ENCODE data around the gene CACNA1E. TPM values are rescaled to one million over a fixed set of nuclear protein-coding genes. Genes with fewer than 3 reads are reported as not detected.

CACNA1E gene
- total RNA-seq, 1 experiment from 2014 or later: not detected

DNA sequence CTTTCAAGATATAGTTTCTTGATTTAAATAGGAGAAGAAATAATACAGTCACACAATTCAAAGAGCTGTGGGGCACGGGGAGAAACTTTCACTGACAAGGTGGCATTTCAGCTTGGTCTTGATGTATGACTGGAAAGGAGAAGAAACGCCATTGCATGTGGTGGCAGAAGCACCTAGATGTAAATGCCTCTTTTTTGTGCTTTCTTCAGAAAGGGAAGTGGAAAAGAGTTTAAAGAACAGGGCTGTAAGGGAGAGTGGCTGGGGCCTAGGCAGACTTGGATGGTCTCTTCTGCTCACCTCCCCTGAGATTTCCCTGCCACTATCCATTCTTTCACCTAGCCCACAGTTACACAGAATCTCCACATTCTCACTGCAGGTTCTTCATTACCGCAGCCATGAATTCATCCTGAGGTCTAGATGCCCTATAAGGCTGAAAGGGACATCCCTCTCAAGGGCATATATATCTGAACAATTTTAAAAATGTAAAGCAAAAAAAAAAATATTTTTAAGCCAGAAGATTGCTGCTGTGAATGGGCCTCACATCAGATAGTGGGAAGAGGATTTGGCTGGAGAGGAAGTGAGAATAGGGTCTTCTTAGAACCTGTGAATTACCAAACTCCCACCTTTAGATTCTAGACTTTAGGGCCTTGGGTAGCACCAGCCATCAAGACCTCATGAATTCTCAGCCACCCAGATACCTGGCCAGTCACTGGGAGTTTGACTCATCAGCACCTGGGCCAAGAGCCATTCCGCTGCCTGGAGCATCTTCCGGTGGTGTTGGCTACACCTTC, 23.4 kb downstream of the CACNA1E start:
- DNase-seq (ENCODE audit: low spot score): no peak
- intact Hi-C loops (cut with micrococcal nuclease; ENCODE audit: unreplicated experiment): no loop called here
- no peak for TF ChIP-seq EZH2 (IDR thresholded peaks at IDR 0.05; ENCODE audit: borderline replicate concordance, low read depth, low read length, poor library complexity, severe bottlenecking)
- TF ChIP-seq, protein P1, sequence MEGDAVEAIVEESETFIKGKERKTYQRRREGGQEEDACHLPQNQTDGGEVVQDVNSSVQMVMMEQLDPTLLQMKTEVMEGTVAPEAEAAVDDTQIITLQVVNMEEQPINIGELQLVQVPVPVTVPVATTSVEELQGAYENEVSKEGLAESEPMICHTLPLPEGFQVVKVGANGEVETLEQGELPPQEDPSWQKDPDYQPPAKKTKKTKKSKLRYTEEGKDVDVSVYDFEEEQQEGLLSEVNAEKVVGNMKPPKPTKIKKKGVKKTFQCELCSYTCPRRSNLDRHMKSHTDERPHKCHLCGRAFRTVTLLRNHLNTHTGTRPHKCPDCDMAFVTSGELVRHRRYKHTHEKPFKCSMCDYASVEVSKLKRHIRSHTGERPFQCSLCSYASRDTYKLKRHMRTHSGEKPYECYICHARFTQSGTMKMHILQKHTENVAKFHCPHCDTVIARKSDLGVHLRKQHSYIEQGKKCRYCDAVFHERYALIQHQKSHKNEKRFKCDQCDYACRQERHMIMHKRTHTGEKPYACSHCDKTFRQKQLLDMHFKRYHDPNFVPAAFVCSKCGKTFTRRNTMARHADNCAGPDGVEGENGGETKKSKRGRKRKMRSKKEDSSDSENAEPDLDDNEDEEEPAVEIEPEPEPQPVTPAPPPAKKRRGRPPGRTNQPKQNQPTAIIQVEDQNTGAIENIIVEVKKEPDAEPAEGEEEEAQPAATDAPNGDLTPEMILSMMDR (conservative IDR thresholded peaks at IDR 0.05; ENCODE audit: low read depth, low read length): no peak
- no peak overlapping the region for H3K27ac ChIP-seq (ENCODE audit: low read depth, low read length, poor library complexity, severe bottlenecking)
- H3K36me3 ChIP-seq (ENCODE audit: insufficient read depth, low read length, poor library complexity, severe bottlenecking): no peaks in the 10 kb centered on the region
- CTCF ChIA-PET: no interaction called here
- H3K27me3 ChIP-seq (replicated peaks; ENCODE audit: insufficient read depth, low read depth, low read length, poor library complexity): peaks cover 2% of the 10 kb centered on the region
- POLR2A ChIA-PET (ENCODE audit: low non-redundant PET): no interaction called here
- no peaks in the 10 kb centered on the region for H3K9me3 ChIP-seq (ENCODE audit: low read depth, low read length, poor library complexity, severe bottlenecking)
- H3K4me3 ChIP-seq (ENCODE audit: low read depth, low read length, poor library complexity, severe bottlenecking): no peak overlapping the region
- no TSS peak for BruUV-seq (replicated peaks)
- no peaks in the 10 kb centered on the region for H3K4me1 ChIP-seq (ENCODE audit: insufficient read depth, low read length, poor library complexity, severe bottlenecking)

DNA sequence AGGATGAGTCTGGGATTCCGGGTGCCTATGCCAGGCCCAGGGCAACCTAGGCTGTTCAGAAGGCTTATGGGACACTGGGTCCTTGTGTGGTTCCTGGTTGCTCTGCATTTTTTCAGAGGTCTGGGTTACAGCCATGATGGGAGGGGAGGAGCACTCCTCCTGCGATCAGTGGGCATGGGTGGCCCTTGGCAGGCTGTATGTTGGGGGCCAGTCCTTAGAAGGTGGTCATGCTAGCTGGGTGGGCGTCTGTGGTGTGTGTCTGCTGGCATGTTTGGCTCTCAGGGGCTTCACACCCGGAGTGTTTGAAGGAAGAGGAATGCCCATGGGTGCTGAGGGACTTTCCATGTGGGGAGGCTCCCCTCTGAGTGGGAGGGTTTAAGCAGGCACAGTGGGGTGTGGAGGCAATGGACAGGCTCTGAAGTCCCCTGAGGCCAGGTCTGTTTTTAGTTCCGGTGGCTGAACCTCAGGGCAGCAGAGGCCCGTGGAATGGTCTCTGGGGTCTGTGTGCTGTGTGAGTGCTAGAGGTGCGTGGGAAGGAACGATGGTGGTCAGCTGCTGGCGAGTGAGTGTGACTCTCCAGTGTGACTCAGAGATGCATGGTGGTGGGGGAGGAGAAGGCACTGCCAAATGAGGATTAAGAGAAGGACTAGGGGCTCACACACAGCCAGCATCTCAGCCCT, 25.3 kb downstream of the CACNA1E start:
- Histone ChIP-seq H3K4me1 (ENCODE audit: insufficient read depth, low read length, poor library complexity, severe bottlenecking) (no peaks in the 10 kb centered on the region), H3K27me3 (replicated peaks; ENCODE audit: insufficient read depth, low read depth, low read length, poor library complexity) (peaks cover 3% of the 10 kb centered on the region), H3K4me3 (ENCODE audit: low read depth, low read length, poor library complexity, severe bottlenecking) (no peak overlapping the region), H3K36me3 (ENCODE audit: insufficient read depth, low read length, poor library complexity, severe bottlenecking) (no peaks in the 10 kb centered on the region), H3K9me3 (ENCODE audit: low read depth, low read length, poor library complexity, severe bottlenecking) (no peaks in the 10 kb centered on the region), H3K27ac (ENCODE audit: low read depth, low read length, poor library complexity, severe bottlenecking) (no peak overlapping the region)
- CTCF ChIA-PET: no interaction called here
- intact Hi-C loops (cut with micrococcal nuclease; ENCODE audit: unreplicated experiment): no loop called here
- DNase-seq (ENCODE audit: low spot score): no peak
- no TSS peak for BruUV-seq (replicated peaks)
- POLR2A ChIA-PET (ENCODE audit: low non-redundant PET): no interaction called here
- TF ChIP-seq, protein P1 (conservative IDR thresholded peaks at IDR 0.05; ENCODE audit: low read depth, low read length): no peak
- TF ChIP-seq EZH2 (IDR thresholded peaks at IDR 0.05; ENCODE audit: borderline replicate concordance, low read depth, low read length, poor library complexity, severe bottlenecking): no peak

DNA sequence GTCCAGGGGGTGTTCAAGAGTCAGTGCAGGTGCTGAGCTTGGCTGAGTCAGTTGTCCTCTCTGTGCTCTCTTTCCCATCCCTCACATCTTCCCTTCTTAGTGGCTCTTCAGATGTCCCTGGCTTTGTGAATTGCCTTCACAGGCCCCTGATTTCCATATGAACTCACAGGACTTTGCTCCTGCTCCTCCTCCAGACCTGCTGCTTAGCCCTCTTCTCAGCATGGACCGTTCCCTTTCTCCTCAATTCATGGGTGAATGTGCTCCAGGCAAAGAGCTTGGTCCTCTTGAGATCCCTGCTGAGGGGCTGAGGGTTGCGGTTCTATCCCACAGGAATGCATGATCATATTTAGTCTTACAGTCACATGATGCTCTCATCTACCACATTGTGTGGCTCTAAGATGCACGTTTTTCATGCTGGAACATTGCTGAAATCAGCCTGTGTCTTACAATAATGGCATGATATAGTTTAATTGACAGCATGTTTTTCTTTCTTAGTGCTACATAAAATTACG, 30.5 kb downstream of the CACNA1E start:
- intact Hi-C loops (cut with micrococcal nuclease; ENCODE audit: unreplicated experiment): no loop called here
- peaks cover 6% of the 10 kb centered on the region for H3K27me3 ChIP-seq (replicated peaks; ENCODE audit: insufficient read depth, low read depth, low read length, poor library complexity)
- DNase-seq (ENCODE audit: low spot score): no peak
- no peaks in the 10 kb centered on the region for H3K36me3 ChIP-seq (ENCODE audit: insufficient read depth, low read length, poor library complexity, severe bottlenecking)
- no peak overlapping the region for H3K4me3 ChIP-seq (ENCODE audit: low read depth, low read length, poor library complexity, severe bottlenecking)
- BruUV-seq (replicated peaks): no TSS peak
- H3K27ac ChIP-seq (ENCODE audit: low read depth, low read length, poor library complexity, severe bottlenecking): no peak overlapping the region
- TF ChIP-seq EZH2 (IDR thresholded peaks at IDR 0.05; ENCODE audit: borderline replicate concordance, low read depth, low read length, poor library complexity, severe bottlenecking): no peak
- TF ChIP-seq, protein P1 (conservative IDR thresholded peaks at IDR 0.05; ENCODE audit: low read depth, low read length): no peak
- ChIA-PET POLR2A (ENCODE audit: low non-redundant PET) (no interaction called here), CTCF (no interaction called here)
- no peaks in the 10 kb centered on the region for H3K9me3 ChIP-seq (ENCODE audit: low read depth, low read length, poor library complexity, severe bottlenecking)
- H3K4me1 ChIP-seq (ENCODE audit: insufficient read depth, low read length, poor library complexity, severe bottlenecking): no peaks in the 10 kb centered on the region
